MG63 (cell line): Measurements from ENCODE around the gene ETV3L. TPM values are rescaled to one million over a fixed set of nuclear protein-coding genes. Genes with fewer than 3 reads are reported as not detected.
"Not testable (repeated sequence)": the region's sequence is repeated elsewhere in the genome, so short reads cannot be mapped to it uniquely, and the experiment has no call there.

Source experiments
- DNase-seq: peaks from one replicate; pipeline ENCODE4 v3.0.0-alpha.2; 2020
- H3K27me3 ChIP-seq: fragments of 250-450 bp; sonication (Bioruptor Pico); 2 replicates; pipeline ENCODE4 v1.5.1; 2020; ENCODE audit warnings: mild to moderate bottlenecking, moderate library complexity
- H3K36me3 ChIP-seq: fragments of 250-450 bp; sonication (Bioruptor Pico); 2 replicates; pipeline ENCODE4 v1.5.1; 2020; ENCODE audit warnings: mild to moderate bottlenecking, moderate library complexity
- H3K4me3 ChIP-seq: fragments of 250-450 bp; sonication (Bioruptor Pico); 2 replicates; pipeline ENCODE4 v1.5.1; 2020; ENCODE audit warnings: mild to moderate bottlenecking, moderate library complexity
- H3K9me3 ChIP-seq: fragments of 250-450 bp; sonication (Bioruptor Pico); 2 replicates; pipeline ENCODE4 v1.5.1; 2020; ENCODE audit warnings: mild to moderate bottlenecking, moderate library complexity
- total RNA-seq: library from RNA; depleted of rRNA; stranded (reverse); fragments of >200 nt; shearing (Covaris generic); gene quantifications from 2 replicates; pipeline ENCODE4 v1.2.3, GENCODE V29; 2014; ENCODE audit warnings: low replicate concordance

Gene ETV3L
- total RNA-seq, 1 experiment from 2014 or later = not detected

DNA sequence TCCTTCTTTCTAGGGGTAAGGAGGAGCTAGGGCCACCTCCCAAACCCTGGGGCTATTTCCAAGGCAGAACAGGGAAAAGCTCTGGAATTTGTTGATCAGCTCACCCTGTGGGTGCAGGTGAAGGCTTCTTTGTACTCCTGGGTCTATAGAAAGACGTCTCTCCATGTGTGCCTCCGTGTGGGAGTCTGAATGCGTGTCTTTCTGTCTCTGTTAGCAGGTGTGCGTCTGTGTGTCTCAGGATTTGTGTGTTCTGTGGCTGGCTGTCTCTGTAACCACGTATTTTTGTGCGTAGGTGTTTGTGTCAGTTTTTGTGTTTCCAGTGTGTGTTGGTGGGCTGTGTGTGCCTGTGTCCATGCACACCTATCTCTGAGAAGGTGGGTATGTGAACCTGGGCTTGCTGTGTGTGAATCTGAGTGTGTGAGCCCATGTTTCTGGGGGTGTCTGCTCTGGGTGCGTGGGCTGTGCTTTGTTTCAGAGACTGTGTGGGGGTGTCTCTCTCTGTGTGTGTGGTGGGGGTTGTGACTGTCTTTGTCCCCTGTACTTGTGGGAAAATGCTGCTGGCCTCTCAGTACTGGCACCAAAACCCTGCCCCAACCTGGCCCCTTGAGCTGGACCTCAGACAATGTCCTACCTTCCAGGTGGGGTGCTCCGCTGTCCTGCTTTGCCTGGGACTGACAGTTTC, 12.7 kb upstream of the ETV3L start:
- H3K9me3 ChIP-seq = no peaks in the 10 kb centered on the region
- no peaks in the 10 kb centered on the region for H3K36me3 ChIP-seq
- no peaks in the 10 kb centered on the region for H3K27me3 ChIP-seq
- no peak for DNase-seq
- no peak overlapping the region for H3K4me3 ChIP-seq

DNA sequence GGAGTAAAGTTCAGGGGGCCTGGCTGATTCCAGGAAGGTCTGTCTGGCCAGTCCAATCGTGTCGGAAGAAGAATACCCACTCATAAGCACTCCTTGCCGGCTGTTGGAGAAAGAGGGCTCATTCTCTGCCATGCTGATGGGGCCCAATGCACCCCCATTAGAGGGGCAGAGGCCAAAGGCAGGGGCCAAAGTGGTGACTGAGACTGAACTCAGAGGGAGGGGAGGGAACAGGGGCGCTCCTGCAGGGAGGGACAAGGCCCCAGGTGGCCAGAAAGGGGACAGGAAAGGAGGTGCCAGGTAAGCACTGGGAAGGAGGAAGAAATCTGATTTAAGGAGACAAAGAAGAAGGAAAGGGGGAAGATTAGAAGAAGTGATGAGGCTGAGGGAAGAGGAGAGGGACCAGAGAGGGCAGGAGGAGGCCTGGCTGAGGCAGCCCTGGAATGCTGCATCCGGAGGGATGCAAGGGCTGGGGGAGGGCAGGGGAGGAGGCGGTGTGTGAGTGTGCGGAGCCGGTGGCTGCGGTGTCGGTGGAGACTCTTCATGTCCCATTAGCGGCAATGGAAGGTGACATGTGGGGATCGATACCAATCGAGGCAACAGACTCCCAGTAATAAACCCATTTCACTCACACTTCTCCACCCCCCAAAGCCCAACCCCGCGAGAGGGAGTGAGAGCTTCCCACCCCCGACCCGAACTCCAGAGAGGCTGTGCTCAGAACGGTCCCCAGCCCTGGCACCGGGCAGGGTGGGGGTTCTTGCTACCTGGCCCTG, 12.0 kb upstream of the ETV3L start:
- Histone ChIP-seq H3K36me3 (no peaks in the 10 kb centered on the region), H3K27me3 (no peaks in the 10 kb centered on the region), H3K4me3 (no peak overlapping the region), H3K9me3 (no peaks in the 10 kb centered on the region)
- DNase-seq = no peak

DNA sequence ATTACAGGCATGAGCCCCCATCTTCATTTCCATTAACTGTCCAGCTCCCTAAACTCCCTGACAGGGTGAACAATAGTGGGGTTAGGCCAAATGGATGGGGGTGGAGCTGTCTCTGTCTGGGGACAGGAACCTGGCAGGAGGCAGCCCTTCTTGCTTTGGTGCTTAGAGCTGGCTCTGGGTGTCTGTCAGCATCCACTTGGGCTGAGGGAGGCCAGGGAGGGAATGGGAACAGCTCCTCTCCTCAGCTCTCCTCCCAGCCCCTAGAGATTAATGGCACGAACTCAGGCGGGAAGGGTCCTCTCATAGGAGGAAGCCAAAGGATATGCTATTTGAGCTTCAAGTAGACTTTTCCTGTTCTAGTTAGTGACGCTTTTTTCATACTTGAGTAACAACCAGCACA, 11.1 kb upstream of the ETV3L start:
- DNase-seq = no peak
- H3K36me3 ChIP-seq = no peaks in the 10 kb centered on the region
- H3K27me3 ChIP-seq = no peaks in the 10 kb centered on the region
- no peak overlapping the region for H3K4me3 ChIP-seq
- H3K9me3 ChIP-seq = no peaks in the 10 kb centered on the region

DNA sequence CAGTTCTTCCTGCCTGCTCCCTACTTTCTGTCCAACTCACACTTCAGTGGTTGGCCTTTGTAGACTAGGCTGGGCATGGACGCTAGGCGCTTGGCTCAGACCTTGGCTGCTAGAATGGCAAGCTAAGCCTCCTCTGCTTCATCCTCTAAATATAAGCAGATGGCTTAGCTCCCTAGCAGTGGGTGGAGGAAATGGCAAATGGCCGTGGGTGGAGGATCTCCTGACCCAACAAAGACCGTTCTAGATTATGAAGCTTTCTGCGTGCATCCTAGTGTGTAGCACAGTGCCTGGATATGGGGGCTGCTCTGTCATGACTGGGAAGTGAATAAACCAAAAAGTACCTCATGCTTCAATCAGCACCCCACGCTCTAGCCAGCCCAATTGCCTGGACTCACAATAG, 10.4 kb upstream of the ETV3L start:
- no peak overlapping the region for H3K4me3 ChIP-seq
- H3K9me3 ChIP-seq = no peaks in the 10 kb centered on the region
- DNase-seq = peak; percentile 45
- H3K27me3 ChIP-seq = no peaks in the 10 kb centered on the region
- H3K36me3 ChIP-seq = no peaks in the 10 kb centered on the region

DNA sequence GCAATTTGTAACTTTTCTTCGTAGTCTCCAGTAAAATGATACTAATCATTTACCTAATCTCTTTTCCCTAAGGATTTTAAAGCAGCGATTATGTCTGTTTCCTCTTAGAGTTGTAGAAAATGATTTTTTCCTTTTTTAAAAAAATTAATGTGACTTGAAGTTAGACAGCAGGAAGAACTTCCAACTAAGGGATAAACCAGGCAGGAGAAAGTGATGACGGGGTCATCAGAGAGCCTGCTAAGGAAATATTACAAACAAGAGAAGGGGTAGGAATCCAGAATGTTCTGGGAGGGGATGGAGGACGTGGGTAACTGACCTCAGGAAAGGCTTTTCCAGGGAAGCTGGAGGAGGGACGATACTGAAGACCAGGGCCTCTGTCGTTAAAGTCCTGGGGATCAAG, 8.8 kb upstream of the ETV3L start:
- Histone ChIP-seq H3K36me3 (no peaks in the 10 kb centered on the region), H3K9me3 (no peaks in the 10 kb centered on the region), H3K4me3 (no peak overlapping the region), H3K27me3 (no peaks in the 10 kb centered on the region)
- no peak for DNase-seq

DNA sequence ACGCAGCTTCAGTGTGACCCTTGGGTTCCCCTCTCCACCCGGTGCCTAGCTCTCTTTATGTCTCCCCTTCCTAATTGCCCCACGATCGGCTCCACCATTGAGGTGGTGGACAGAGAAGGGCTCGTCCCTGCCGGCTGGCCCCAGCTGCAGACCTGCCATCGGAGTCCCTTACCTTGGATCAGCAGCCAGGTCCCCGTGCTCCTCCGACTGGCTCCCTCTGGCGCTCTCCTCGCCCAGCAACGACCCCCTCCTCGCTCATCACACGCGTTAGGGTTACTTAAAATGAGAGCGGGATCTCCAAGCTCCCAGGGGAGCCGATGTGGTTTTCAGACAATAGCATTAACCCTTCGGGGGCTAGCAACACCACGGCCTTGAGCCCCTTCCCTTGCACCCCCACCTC, 8.1 kb upstream of the ETV3L start:
- H3K36me3 ChIP-seq = no peaks in the 10 kb centered on the region
- no peaks in the 10 kb centered on the region for H3K27me3 ChIP-seq
- DNase-seq = no peak
- H3K4me3 ChIP-seq = no peak overlapping the region
- no peaks in the 10 kb centered on the region for H3K9me3 ChIP-seq

DNA sequence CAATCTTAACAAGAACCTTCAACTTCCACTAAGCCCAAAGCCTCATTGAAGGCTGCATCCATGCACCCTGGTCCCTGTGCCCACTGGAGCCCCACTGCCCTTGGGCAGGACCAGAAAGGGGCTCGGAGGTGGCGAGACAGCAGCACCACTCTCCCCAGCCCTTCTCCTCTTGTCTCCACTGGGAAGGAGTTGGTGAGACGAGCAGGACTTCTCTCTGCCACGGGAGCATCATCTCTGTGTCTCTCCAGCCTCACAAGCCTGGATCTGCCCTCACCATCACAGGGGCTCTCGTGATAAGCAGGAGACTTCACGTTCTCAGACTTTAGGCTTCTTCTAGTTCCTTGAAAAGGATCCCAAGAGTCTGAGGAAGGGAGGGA, 7.2 kb upstream of the ETV3L start:
- H3K36me3 ChIP-seq = no peaks in the 10 kb centered on the region
- no peak for DNase-seq
- H3K27me3 ChIP-seq = no peaks in the 10 kb centered on the region
- no peaks in the 10 kb centered on the region for H3K9me3 ChIP-seq
- no peak overlapping the region for H3K4me3 ChIP-seq

DNA sequence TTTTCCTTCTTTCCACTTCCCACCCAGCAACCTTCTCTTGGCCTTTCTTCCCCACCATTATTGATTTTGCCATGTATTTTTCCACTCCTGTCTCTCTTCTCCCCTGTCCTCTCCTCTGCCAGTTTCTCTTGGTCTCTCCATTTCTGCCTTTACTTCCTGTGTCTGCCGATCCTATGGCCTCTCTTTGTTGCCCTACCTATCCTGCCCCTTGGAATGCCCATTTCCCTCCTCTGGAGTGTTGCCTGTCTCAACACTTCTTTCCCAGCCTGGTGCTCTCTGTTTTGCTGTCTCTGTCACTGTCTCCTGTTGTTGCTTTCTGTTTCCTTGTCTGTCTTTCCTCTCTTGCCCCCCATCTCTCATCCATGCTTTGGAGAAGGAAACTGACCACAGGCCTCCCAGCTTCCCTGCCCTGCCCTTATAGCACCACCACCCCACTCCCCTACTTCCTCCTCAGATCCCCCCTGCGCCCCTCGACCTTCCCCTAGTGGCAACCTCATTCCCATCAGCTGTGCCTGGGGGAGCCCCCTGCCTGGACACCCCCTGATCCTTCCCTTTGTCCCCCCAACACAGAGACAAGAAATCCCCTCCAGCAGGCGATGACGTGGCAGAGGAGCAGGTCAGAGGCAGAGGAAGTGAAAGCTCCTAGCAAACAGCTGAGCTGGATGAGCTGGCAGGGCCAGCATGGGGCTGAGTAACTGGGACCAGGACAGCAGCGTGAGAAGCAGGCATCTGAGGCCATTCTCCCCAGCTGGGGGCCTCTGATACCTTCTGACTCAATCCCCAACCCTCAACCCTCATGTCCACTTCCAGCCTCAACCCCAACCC, 6.6 kb upstream of the ETV3L start:
- DNase-seq = peak; percentile 87
- no peaks in the 10 kb centered on the region for H3K9me3 ChIP-seq
- H3K4me3 ChIP-seq = no peak overlapping the region
- H3K27me3 ChIP-seq = no peaks in the 10 kb centered on the region
- H3K36me3 ChIP-seq = no peaks in the 10 kb centered on the region

DNA sequence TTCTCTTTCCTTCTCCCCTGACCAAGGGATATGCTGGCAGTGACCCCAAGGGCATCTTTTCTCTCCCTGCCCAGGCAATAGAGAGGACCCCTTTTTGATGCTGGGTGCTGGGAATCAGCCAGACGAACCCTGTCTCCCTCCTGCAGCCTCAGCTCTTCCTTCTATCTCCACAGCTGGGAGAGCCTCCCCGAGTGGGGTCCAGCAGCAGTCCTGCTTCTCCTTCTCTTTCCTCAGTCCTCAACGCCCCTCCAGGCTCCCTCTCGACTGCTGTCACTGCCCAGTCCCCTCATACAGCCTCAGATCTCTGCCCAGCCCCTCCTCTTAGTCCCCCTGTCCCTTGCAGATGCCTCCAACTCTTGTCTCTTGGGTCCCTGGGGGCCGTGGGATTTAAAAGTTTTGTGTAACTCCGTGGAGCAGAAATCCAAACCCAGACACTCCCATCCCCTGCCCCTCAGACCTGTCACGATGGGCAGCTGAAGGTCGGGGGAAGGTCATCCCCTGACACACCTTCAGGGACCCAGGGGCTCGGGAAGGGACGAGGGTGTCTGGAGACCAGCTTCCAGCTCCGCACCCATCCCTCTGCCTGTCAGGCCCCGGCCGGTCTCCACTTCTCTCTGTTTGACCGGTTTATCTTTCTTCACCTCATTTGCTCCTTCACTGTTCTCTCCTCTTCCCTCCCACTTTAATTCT, 5.8 kb upstream of the ETV3L start:
- Histone ChIP-seq H3K9me3 (no peaks in the 10 kb centered on the region), H3K27me3 (no peaks in the 10 kb centered on the region), H3K36me3 (no peaks in the 10 kb centered on the region), H3K4me3 (no peak overlapping the region)
- DNase-seq = no peak

DNA sequence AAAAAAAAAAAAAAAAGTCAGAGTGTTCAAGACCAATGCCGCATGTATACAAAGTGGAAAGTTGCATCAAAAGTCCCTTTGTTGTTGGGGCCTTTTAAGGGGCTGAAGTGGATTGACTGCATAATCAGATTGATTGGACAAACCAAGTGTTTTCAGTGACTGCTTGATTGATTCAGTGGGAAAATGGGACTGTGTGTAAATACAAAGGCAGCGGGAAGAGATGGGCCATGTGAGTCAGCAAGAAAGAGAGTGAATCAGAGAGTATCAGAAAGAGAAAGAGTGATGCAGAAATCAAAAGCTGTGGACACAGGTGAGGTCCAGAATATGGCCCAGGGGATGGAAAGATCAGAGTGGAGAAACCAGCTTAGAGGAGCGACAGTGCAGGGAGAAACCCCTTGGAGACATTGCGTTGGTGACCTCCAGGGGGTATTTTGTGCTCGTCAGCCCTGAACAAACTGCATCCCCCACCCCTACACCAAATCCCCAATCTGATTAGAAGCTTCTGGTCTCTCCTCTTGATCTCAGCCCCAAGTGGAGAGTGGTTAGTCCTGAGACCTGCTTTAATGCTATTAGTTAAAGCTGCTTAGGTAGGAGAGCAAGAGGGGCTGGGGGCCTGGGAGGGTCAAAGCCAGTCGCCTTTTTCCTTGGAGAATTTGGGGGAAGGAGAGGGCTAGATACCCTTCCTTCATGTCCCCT, 5.1 kb upstream of the ETV3L start:
- H3K4me3 ChIP-seq = no peak overlapping the region
- no peaks in the 10 kb centered on the region for H3K27me3 ChIP-seq
- peak; percentile 17 for DNase-seq
- no peaks in the 10 kb centered on the region for H3K36me3 ChIP-seq
- H3K9me3 ChIP-seq = no peaks in the 10 kb centered on the region

DNA sequence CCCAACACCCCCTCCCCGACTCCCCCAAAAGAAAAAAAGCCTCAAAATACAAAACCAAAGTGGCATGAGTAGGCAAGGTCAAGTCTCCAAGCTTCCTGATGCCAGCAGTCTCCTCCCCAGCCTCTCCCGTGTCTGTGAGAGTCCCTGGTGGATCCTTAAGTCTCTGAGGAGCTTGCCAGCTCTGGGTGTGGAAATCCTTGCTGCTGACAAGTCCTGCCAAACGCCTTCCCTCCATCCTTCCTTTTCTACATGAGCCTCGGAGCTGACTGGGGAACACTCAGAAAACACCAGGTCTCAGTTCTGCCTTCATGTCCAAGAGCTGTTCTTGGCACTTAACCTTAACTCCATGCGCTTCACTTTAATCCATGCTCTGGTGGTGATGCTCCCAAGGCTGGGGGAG, 3.7 kb upstream of the ETV3L start:
- H3K9me3 ChIP-seq = no peaks in the 10 kb centered on the region
- DNase-seq = no peak
- H3K27me3 ChIP-seq = no peaks in the 10 kb centered on the region
- H3K36me3 ChIP-seq = no peaks in the 10 kb centered on the region
- no peak overlapping the region for H3K4me3 ChIP-seq

DNA sequence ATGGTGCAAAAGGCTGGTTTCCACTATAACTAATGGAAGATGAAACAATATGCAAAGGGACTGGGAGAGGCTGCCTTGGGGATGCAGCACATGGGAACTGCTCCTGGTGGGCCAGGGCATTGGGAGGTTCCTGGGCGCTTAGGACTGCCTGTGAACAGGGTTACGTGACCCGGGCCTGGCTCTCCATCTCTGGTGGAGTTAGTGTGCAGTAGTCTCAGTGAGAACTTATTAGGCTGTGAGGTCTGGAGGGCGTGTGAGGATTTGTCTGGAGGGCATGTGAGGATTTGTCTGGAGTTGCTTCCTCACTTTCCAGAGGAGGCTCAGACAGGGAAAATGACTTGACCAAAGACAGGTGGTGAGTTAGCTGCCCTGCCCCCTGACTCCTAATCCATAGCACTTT, 1.5 kb upstream of the ETV3L start:
- H3K27me3 ChIP-seq = no peaks in the 10 kb centered on the region
- DNase-seq = no peak
- no peaks in the 10 kb centered on the region for H3K9me3 ChIP-seq
- H3K4me3 ChIP-seq = no peak overlapping the region
- H3K36me3 ChIP-seq = no peaks in the 10 kb centered on the region

DNA sequence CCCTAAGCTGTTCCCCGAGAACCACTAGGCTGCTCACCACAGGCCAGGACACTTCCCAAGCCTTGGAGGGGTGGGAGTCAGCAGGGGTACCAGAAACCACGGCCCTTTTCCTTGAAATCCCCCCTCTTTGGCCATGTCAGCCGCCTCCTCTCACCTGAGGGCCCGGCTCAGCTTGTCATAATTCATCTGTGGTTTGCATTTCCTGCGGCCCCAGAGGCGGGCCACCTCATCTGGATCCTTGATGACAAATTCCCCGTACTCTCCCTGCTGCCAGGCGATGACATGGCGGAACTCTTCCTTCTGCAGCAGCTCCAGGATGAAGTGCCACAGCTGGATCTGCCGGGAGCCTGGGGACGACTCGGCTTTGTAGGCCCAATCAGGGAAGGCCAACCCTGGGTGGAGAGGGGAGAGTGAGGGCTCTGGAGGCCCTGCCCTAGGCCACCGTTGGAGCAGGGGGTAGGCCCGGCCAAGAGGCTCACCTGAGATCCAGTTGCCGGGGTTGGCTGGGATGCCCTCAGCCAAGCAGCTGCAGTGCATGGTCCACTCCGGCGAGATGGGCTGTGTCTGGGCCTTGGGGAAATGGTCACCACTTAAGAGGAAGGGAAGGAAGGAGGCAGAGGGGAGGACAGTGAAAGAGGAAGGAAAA, 498 bp downstream of the ETV3L start:
- H3K9me3 ChIP-seq, H3K4me3 ChIP-seq, H3K27me3 ChIP-seq, DNase-seq, H3K36me3 ChIP-seq: not testable (repeated sequence)

DNA sequence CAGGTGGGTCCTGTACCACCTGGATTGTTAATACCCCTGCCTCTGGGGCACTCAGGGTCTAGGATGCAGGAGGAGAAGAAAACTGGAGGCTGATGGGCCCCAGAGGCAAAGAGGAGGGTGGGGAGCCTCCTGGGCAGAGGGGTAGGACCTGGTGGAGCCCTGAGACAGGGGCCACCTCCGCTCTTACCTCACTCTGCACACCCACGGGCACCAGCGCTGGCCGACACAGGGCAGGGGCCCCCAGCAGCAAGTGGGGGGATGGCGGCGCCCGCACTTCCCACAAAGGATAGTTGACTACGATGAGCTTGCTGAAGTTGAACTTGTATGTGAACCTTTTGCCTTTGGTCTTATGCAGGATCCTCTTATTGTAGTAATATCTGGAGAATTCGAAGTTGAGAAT, 1.1 kb downstream of the ETV3L start:
- no peak for DNase-seq
- Histone ChIP-seq H3K27me3 (no peaks in the 10 kb centered on the region), H3K9me3 (no peaks in the 10 kb centered on the region), H3K4me3 (no peak overlapping the region), H3K36me3 (no peaks in the 10 kb centered on the region)

DNA sequence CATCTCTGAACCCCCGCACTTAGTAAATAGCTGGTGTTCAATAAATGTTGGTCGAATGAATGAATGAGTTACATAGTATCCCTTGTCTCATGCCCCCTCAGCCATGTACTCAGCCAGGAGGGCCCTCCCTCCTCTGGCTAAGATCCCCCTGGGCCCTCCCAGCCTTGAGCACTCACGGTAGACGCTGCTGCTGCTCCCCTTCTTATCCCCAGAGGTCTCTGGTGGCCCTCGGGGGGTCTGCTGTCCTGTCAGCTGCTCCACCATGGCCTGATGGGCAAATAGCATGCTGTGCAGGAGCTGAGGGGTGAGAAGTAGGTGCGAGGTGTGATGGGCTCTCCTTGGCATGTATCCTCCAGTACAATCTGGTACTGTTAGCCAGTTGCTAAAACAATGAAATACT, 1.9 kb downstream of the ETV3L start:
- Histone ChIP-seq H3K36me3 (no peaks in the 10 kb centered on the region), H3K4me3 (no peak overlapping the region)

DNA sequence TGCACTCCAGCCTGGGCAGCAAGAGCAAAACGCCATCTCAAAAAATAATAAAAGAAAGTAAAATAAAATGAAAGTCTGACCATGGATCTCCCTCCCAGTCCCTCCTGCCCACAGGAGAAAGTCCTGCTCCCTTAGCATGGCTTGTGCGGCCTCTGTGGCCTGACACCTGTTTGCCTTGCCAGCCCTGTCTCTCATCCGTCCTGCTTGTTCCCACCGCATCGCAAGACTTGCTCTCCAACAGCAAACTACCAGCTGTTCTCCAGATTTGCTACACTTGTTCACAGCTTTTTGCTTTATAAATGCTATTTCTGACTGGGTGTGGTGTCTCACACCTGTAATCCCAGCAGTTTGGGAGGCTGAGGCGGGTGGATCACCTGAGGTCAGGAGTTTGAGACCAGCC, 2.7 kb downstream of the ETV3L start:
- H3K9me3 ChIP-seq = no peaks in the 10 kb centered on the region
- H3K36me3 ChIP-seq = no peaks in the 10 kb centered on the region
- H3K4me3 ChIP-seq = no peak overlapping the region
- no peaks in the 10 kb centered on the region for H3K27me3 ChIP-seq
- DNase-seq = no peak

More for the DNA sequence above, 1.9 kb downstream of the ETV3L start:
- no peak for DNase-seq
- no peaks in the 10 kb centered on the region for H3K27me3 ChIP-seq
- no peaks in the 10 kb centered on the region for H3K9me3 ChIP-seq
